Naive B cell (primary cell): ENCODE measurements around the gene CNTNAP5. TPM values are rescaled to one million over a fixed set of nuclear protein-coding genes. Genes with fewer than 3 reads are reported as not detected.
A peak's percentile ranks its signal among the peaks of the same experiment; 100 is the strongest.

Experiments used
- ATAC-seq, 2 donors: fragments of 150-1000 bp; cut with Tn5 transposase; 2 replicates each; pipeline ENCODE4 v1.10.0; 2021; ENCODE audit warnings: low read depth in 2 of 2, mild to moderate bottlenecking in 2 of 2, moderate library complexity in 2 of 2
- DNase-seq: peaks from one replicate; pipeline ENCODE4 v3.0.0; 2022
- H3K27ac Mint-ChIP-seq, 6 donors: one replicate each; pipeline ENCODE4 v1.8.0; 2020 to 2022; ENCODE audit warnings: mild to moderate bottlenecking in 6 of 6, mixed read lengths in 6 of 6, moderate library complexity in 5 of 6, inconsistent platforms in 2 of 6
- H3K27me3 Mint-ChIP-seq, 3 donors: one replicate each; pipeline ENCODE4 v1.8.0; 2021 to 2022; ENCODE audit warnings: mixed read lengths in 3 of 3, mild to moderate bottlenecking in 1 of 3
- H3K36me3 Mint-ChIP-seq, 2 donors: one replicate each; pipeline ENCODE4 v1.8.0; 2020 to 2022; ENCODE audit warnings: mixed read lengths in 2 of 2, inconsistent platforms in 1 of 2, mild to moderate bottlenecking in 1 of 2
- H3K4me1 Mint-ChIP-seq, 3 donors: one replicate each; pipeline ENCODE4 v1.8.0; 2020 to 2022; ENCODE audit warnings: mixed read lengths in 3 of 3, inconsistent platforms in 1 of 3, mild to moderate bottlenecking in 1 of 3, moderate library complexity in 1 of 3
- H3K4me3 Mint-ChIP-seq, 8 donors: one replicate each; pipeline ENCODE4 v1.8.0; 2020 to 2022; ENCODE audit warnings: mild to moderate bottlenecking in 8 of 8, mixed read lengths in 8 of 8, moderate library complexity in 8 of 8, inconsistent platforms in 2 of 8
- H3K9me3 Mint-ChIP-seq, 7 donors: one replicate each; pipeline ENCODE4 v1.8.0; 2020 to 2022; ENCODE audit warnings: mixed read lengths in 7 of 7, mild to moderate bottlenecking in 5 of 7, inconsistent platforms in 2 of 7, moderate library complexity in 1 of 7
- polyA plus RNA-seq, 6 donors: library from polyadenylated mRNA; unstranded; fragments of 300-500 nt; fragmentation: Illumina TruSeq; gene quantifications; one replicate each; pipeline ENCODE4 v1.2.3, GENCODE V29; 2021; ENCODE audit warnings: low read depth in 6 of 6

Gene CNTNAP5
- polyA plus RNA-seq, 6 donors from 2014 or later: not detected

- ATAC-seq (no peak), DNase-seq (no peak)
- Mint-ChIP-seq H3K27me3 (no peaks in the 10 kb centered on the region), H3K4me3 (no peak overlapping the region), H3K36me3 (no peaks in the 10 kb centered on the region), H3K9me3 (peaks cover 1 to 16% (median 9%) of the 10 kb centered on the region in 7 donors), H3K27ac (no peak overlapping the region), H3K4me1 (no peaks in the 10 kb centered on the region)
Measured at GRCh38 chr2:124426625-124427024, 401.5 kb downstream of the CNTNAP5 start.

GRCh38 chr2:124437811-124438210 lies 412.7 kb downstream of the CNTNAP5 start:
- H3K27me3 Mint-ChIP-seq: no peaks in the 10 kb centered on the region
- ATAC-seq: no peak
- H3K36me3 Mint-ChIP-seq: no peaks in the 10 kb centered on the region
- H3K9me3 Mint-ChIP-seq: peaks cover 0 to 9% (median 4%) of the 10 kb centered on the region in 7 donors
- no peaks in the 10 kb centered on the region for H3K4me1 Mint-ChIP-seq
- no peak overlapping the region for H3K27ac Mint-ChIP-seq
- DNase-seq: no peak
- H3K4me3 Mint-ChIP-seq: no peak overlapping the region

GRCh38 chr2:124450481-124450880 lies 425.4 kb downstream of the CNTNAP5 start:
- Mint-ChIP-seq H3K36me3 (no peaks in the 10 kb centered on the region), H3K4me3 (no peak overlapping the region), H3K27ac (no peak overlapping the region), H3K27me3 (no peaks in the 10 kb centered on the region), H3K9me3 (peaks cover 0 to 14% (median 9%) of the 10 kb centered on the region in 7 donors), H3K4me1 (no peaks in the 10 kb centered on the region)
- ATAC-seq (no peak), DNase-seq (no peak)

GRCh38 chr2:124476291-124476690 lies 451.2 kb downstream of the CNTNAP5 start:
- no peak for ATAC-seq
- no peak for DNase-seq
- Mint-ChIP-seq H3K36me3 (no peaks in the 10 kb centered on the region), H3K4me3 (no peak overlapping the region), H3K27me3 (no peaks in the 10 kb centered on the region), H3K9me3 (peaks cover 2 to 9% (median 4%) of the 10 kb centered on the region in 7 donors), H3K27ac (no peak overlapping the region), H3K4me1 (no peaks in the 10 kb centered on the region)

GRCh38 chr2:124478761-124479160 lies 453.7 kb downstream of the CNTNAP5 start:
- H3K4me1 Mint-ChIP-seq: no peaks in the 10 kb centered on the region
- H3K27ac Mint-ChIP-seq: no peak overlapping the region
- H3K9me3 Mint-ChIP-seq: peaks cover 0 to 8% (median 5%) of the 10 kb centered on the region in 7 donors
- H3K4me3 Mint-ChIP-seq: no peak overlapping the region
- ATAC-seq (no peak), DNase-seq (no peak)
- H3K27me3 Mint-ChIP-seq: no peaks in the 10 kb centered on the region
- H3K36me3 Mint-ChIP-seq: no peaks in the 10 kb centered on the region

- H3K4me3 Mint-ChIP-seq: no peak overlapping the region
- no peak for DNase-seq
- H3K9me3 Mint-ChIP-seq: peaks cover 0 to 8% (median 3%) of the 10 kb centered on the region in 7 donors
- no peak for ATAC-seq
- no peak overlapping the region for H3K27ac Mint-ChIP-seq
- H3K4me1 Mint-ChIP-seq: no peaks in the 10 kb centered on the region
- no peaks in the 10 kb centered on the region for H3K36me3 Mint-ChIP-seq
- H3K27me3 Mint-ChIP-seq: no peaks in the 10 kb centered on the region
Measured at GRCh38 chr2:124480958-124481357, 455.9 kb downstream of the CNTNAP5 start.

- DNase-seq: no peak
- Mint-ChIP-seq H3K36me3 (no peaks in the 10 kb centered on the region), H3K9me3 (peaks cover 0 to 8% (median 5%) of the 10 kb centered on the region in 7 donors), H3K27me3 (no peaks in the 10 kb centered on the region), H3K4me3 (no peak overlapping the region), H3K27ac (no peak overlapping the region), H3K4me1 (no peaks in the 10 kb centered on the region)
- ATAC-seq: no peak
Measured at GRCh38 chr2:124482044-124482443, 457.0 kb downstream of the CNTNAP5 start.

GRCh38 chr2:124482551-124482950 lies 457.5 kb downstream of the CNTNAP5 start:
- H3K27ac Mint-ChIP-seq: no peak overlapping the region
- H3K4me3 Mint-ChIP-seq: no peak overlapping the region
- H3K9me3 Mint-ChIP-seq: peaks cover 0 to 8% (median 5%) of the 10 kb centered on the region in 7 donors
- DNase-seq (no peak), ATAC-seq (no peak)
- H3K36me3 Mint-ChIP-seq: no peaks in the 10 kb centered on the region
- H3K27me3 Mint-ChIP-seq: no peaks in the 10 kb centered on the region
- H3K4me1 Mint-ChIP-seq: no peaks in the 10 kb centered on the region

- no peaks in the 10 kb centered on the region for H3K36me3 Mint-ChIP-seq
- ATAC-seq (no peak), DNase-seq (no peak)
- no peak overlapping the region for H3K4me3 Mint-ChIP-seq
- peaks cover 2 to 14% (median 3%) of the 10 kb centered on the region in 7 donors for H3K9me3 Mint-ChIP-seq
- H3K4me1 Mint-ChIP-seq: no peaks in the 10 kb centered on the region
- no peaks in the 10 kb centered on the region for H3K27me3 Mint-ChIP-seq
- no peak overlapping the region for H3K27ac Mint-ChIP-seq
Measured at GRCh38 chr2:124485659-124486058, 460.6 kb downstream of the CNTNAP5 start.

GRCh38 chr2:124489686-124490085 lies 464.6 kb downstream of the CNTNAP5 start:
- DNase-seq: no peak
- Mint-ChIP-seq H3K36me3 (no peaks in the 10 kb centered on the region), H3K27ac (no peak overlapping the region), H3K27me3 (no peaks in the 10 kb centered on the region), H3K4me3 (no peak overlapping the region), H3K9me3 (peaks cover 0 to 14% (median 2%) of the 10 kb centered on the region in 7 donors), H3K4me1 (no peaks in the 10 kb centered on the region)
- ATAC-seq: no peak

GRCh38 chr2:124501575-124502152 lies 476.6 kb downstream of the CNTNAP5 start:
- no peak overlapping the region for H3K4me3 Mint-ChIP-seq
- peaks cover 0 to 8% (median 5%) of the 10 kb centered on the region in 7 donors for H3K9me3 Mint-ChIP-seq
- H3K4me1 Mint-ChIP-seq: no peaks in the 10 kb centered on the region
- ATAC-seq (no peak), DNase-seq (no peak)
- H3K36me3 Mint-ChIP-seq: no peaks in the 10 kb centered on the region
- H3K27me3 Mint-ChIP-seq: no peaks in the 10 kb centered on the region
- no peak overlapping the region for H3K27ac Mint-ChIP-seq

GRCh38 chr2:124514236-124514635 lies 489.1 kb downstream of the CNTNAP5 start:
- Mint-ChIP-seq H3K27me3 (no peaks in the 10 kb centered on the region), H3K4me3 (peak overlapping the region in 1 of 8 donors; percentile 2), H3K27ac (no peak overlapping the region), H3K36me3 (peaks cover 0 to 12% of the 10 kb centered on the region in 2 donors), H3K4me1 (no peaks in the 10 kb centered on the region), H3K9me3 (peaks cover 0 to 14% (median 4%) of the 10 kb centered on the region in 7 donors)
- ATAC-seq (no peak), DNase-seq (no peak)

GRCh38 chr2:124520953-124521352 lies 495.9 kb downstream of the CNTNAP5 start:
- H3K4me1 Mint-ChIP-seq: no peaks in the 10 kb centered on the region
- peaks cover 0 to 16% (median 4%) of the 10 kb centered on the region in 7 donors for H3K9me3 Mint-ChIP-seq

GRCh38 chr2:124523096-124523495 lies 498.0 kb downstream of the CNTNAP5 start:
- Mint-ChIP-seq H3K27me3 (no peaks in the 10 kb centered on the region), H3K27ac (no peak overlapping the region), H3K36me3 (no peaks in the 10 kb centered on the region), H3K4me1 (no peaks in the 10 kb centered on the region), H3K9me3 (peaks cover 0 to 7% (median 2%) of the 10 kb centered on the region in 7 donors), H3K4me3 (no peak overlapping the region)
- ATAC-seq (no peak), DNase-seq (no peak)

More at GRCh38 chr2:124520953-124521352, 495.9 kb downstream of the CNTNAP5 start:
- H3K4me3 Mint-ChIP-seq: no peak overlapping the region
- no peak for ATAC-seq
- DNase-seq: no peak
- no peaks in the 10 kb centered on the region for H3K27me3 Mint-ChIP-seq
- peaks cover 0 to 12% of the 10 kb centered on the region in 2 donors for H3K36me3 Mint-ChIP-seq
- H3K27ac Mint-ChIP-seq: no peak overlapping the region
